ENCODE measurements around the gene TMPRSS12. TPM values are rescaled to one million over a fixed set of nuclear protein-coding genes. Genes with fewer than 3 reads are reported as not detected.

The TMPRSS12 gene
- total RNA-seq, 4 donors from 2014 or later = 1.4 TPM; not detected in 3

GRCh38 chr12:50923361-50924130 is 80.8 kb downstream of the TMPRSS12 start:
- 12 to 16% methylated on average over 8 of the region's 8 CpGs for WGBS, 2 donors
- intact Hi-C loops (cut with DNase I; ENCODE audit: low total_unique reads) = no loop called here

GRCh38 chr12:50924131-50924438 is 81.4 kb downstream of the TMPRSS12 start:
- DNase-seq (ENCODE audit: low spot score in 2 of 2) = no peak
- no peak overlapping the region for H3K4me3 ChIP-seq (ENCODE audit: low read depth, poor library complexity, severe bottlenecking)
- TF ChIP-seq CTCF (IDR thresholded peaks at IDR 0.05) (no peak), POLR2A (IDR thresholded peaks at IDR 0.05) (no peak)
- intact Hi-C loops (cut with DNase I; ENCODE audit: low total_unique reads) = no loop called here
- WGBS, 2 donors = 1 to 3% methylated on average over 4 of the region's 4 CpGs

More at GRCh38 chr12:50923361-50924130, 80.8 kb downstream of the TMPRSS12 start:
- DNase-seq (ENCODE audit: low spot score in 2 of 2) = no peak
- H3K4me3 ChIP-seq (ENCODE audit: low read depth, poor library complexity, severe bottlenecking) = no peak overlapping the region
- TF ChIP-seq POLR2A (IDR thresholded peaks at IDR 0.05) = no peak
- TF ChIP-seq CTCF (IDR thresholded peaks at IDR 0.05) = no peak

DNA sequence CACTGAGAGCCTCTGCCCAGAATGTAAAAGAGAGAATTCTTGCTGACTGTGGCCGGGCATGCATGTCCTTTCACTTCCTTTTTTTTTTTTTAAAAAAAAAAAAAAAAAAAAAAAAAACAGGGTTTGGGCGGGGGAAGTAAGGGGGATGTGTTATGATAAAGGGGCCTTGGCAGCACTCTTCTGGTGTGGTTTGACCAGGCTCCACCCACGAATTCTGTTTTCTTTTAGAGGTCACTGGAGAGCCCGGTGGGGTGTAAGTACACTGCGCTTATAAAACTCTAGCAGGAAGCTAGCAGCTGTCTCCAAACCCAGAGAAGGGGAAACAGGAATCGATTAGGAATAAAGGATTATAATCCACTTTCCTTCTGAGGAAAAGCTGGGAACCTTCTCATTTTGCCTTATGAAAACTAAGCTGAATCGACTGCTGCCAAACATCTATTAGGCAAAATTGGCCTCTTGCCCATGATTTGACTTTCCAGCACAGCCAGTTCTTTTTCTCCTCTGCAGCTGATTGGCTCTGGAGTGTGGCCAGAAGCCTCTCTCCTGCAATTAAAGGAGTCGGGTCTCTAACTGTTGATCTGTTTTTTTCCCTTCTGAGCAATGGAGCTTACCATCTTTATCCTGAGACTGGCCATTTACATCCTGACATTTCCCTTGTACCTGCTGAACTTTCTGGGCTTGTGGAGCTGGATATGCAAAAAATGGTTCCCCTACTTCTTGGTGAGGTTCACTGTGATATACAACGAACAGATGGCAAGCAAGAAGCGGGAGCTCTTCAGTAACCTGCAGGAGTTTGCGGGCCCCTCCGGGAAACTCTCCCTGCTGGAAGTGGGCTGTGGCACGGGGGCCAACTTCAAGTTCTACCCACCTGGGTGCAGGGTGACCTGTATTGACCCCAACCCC is 82.0 kb downstream of the TMPRSS12 start:
- WGBS, 2 donors = 1% methylated on average over 13 of the region's 13 CpGs
- no peak for TF ChIP-seq POLR2A (IDR thresholded peaks at IDR 0.05)
- TF ChIP-seq CTCF (IDR thresholded peaks at IDR 0.05) = no peak
- intact Hi-C loops (cut with DNase I; ENCODE audit: low total_unique reads) = no loop called here
- peak overlapping the region; percentile 75 for H3K4me3 ChIP-seq (ENCODE audit: low read depth, poor library complexity, severe bottlenecking)
- DNase-seq (ENCODE audit: low spot score in 2 of 2) = peak; percentile 97

DNA sequence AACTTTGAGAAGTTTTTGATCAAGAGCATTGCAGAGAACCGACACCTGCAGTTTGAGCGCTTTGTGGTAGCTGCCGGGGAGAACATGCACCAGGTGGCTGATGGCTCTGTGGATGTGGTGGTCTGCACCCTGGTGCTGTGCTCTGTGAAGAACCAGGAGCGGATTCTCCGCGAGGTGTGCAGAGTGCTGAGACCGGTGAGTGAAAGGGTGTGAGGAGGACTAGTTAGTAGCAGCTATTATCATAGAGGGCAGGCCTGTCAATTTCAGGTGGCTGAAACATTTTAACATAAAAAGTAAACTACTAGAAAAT is 82.6 kb downstream of the TMPRSS12 start:
- peak overlapping the region; percentile 75 for H3K4me3 ChIP-seq (ENCODE audit: low read depth, poor library complexity, severe bottlenecking)
- intact Hi-C loops (cut with DNase I; ENCODE audit: low total_unique reads) = no loop called here
- 10 to 22% methylated on average over 7 of the region's 7 CpGs for WGBS, 2 donors
- TF ChIP-seq CTCF (IDR thresholded peaks at IDR 0.05) = no peak
- TF ChIP-seq POLR2A (IDR thresholded peaks at IDR 0.05) = no peak
- no peak for DNase-seq (ENCODE audit: low spot score in 2 of 2)

GRCh38 chr12:50925920-50926319 is 83.2 kb downstream of the TMPRSS12 start:
- WGBS, 2 donors = 9 to 17% methylated on average over 1 of the region's 1 CpG
- peak overlapping the region; percentile 75 for H3K4me3 ChIP-seq (ENCODE audit: low read depth, poor library complexity, severe bottlenecking)
- TF ChIP-seq POLR2A (IDR thresholded peaks at IDR 0.05) = no peak
- no peak for TF ChIP-seq CTCF (IDR thresholded peaks at IDR 0.05)
- intact Hi-C loops (cut with DNase I; ENCODE audit: low total_unique reads) = no loop called here
- DNase-seq (ENCODE audit: low spot score in 2 of 2) = no peak
